Bronchial epithelial cell (primary cell): ENCODE data around the gene SHLD1. TPM values are rescaled to one million over a fixed set of nuclear protein-coding genes. Genes with fewer than 3 reads are reported as not detected.

Experiments used
- DNase-seq: peaks from one replicate; pipeline ENCODE4 v3.0.0-alpha.2; 2010; ENCODE audit warnings: low read depth
- FAIRE-seq: peaks from 2 replicates; lab custom pipeline; 2011; peaks lifted over from hg19 to GRCh38; lab: Jason Lieb, UNC
- H3K27me3 ChIP-seq: 2 replicates; pipeline ENCODE4 v1.5.1; 2011; ENCODE audit warnings: low read length; ENCODE audit not compliant: control insufficient read depth, insufficient read depth
- H3K36me3 ChIP-seq: 2 replicates; pipeline ENCODE4 v1.5.1; 2011; ENCODE audit warnings: low read length; ENCODE audit not compliant: control insufficient read depth, insufficient read depth
- H3K4me3 ChIP-seq: 2 replicates; pipeline ENCODE4 v1.5.1; 2011; ENCODE audit warnings: mild to moderate bottlenecking, low read depth, low read length, control low read depth
- total RNA-seq: library from RNA; depleted of rRNA; stranded (reverse); fragments of >200 nt; gene quantifications from 2 replicates; pipeline ENCODE4 v1.2.1, GENCODE V29; 2014
- TF ChIP-seq, protein P1 (sequence below): IDR thresholded peaks from 2 replicates; pipeline ENCODE4 v1.5.1; 2011; ENCODE audit warnings: mild to moderate bottlenecking, moderate library complexity, low read length, control low read depth, inconsistent platforms; ENCODE audit not compliant: insufficient read depth, severe bottlenecking

The SHLD1 gene
- total RNA-seq, 1 donor from 2014 or later, result 4.5 TPM

- TF ChIP-seq, protein P1, sequence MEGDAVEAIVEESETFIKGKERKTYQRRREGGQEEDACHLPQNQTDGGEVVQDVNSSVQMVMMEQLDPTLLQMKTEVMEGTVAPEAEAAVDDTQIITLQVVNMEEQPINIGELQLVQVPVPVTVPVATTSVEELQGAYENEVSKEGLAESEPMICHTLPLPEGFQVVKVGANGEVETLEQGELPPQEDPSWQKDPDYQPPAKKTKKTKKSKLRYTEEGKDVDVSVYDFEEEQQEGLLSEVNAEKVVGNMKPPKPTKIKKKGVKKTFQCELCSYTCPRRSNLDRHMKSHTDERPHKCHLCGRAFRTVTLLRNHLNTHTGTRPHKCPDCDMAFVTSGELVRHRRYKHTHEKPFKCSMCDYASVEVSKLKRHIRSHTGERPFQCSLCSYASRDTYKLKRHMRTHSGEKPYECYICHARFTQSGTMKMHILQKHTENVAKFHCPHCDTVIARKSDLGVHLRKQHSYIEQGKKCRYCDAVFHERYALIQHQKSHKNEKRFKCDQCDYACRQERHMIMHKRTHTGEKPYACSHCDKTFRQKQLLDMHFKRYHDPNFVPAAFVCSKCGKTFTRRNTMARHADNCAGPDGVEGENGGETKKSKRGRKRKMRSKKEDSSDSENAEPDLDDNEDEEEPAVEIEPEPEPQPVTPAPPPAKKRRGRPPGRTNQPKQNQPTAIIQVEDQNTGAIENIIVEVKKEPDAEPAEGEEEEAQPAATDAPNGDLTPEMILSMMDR, result no peak
- no peaks in the 10 kb centered on the region for H3K27me3 ChIP-seq
- FAIRE-seq (no peak), DNase-seq (peak; percentile 88)
- no peaks in the 10 kb centered on the region for H3K36me3 ChIP-seq
- H3K4me3 ChIP-seq, result no peak overlapping the region
Observed at GRCh38 chr20:5785146-5785545, 34.9 kb downstream of the SHLD1 start.

- DNase-seq, result peak; percentile 3
- Histone ChIP-seq H3K27me3 (no peaks in the 10 kb centered on the region), H3K4me3 (no peak overlapping the region), H3K36me3 (no peaks in the 10 kb centered on the region)
- TF ChIP-seq, protein P1, result no peak
- no peak for FAIRE-seq
Observed at GRCh38 chr20:5786930-5787795, 37.0 kb downstream of the SHLD1 start.

DNA sequence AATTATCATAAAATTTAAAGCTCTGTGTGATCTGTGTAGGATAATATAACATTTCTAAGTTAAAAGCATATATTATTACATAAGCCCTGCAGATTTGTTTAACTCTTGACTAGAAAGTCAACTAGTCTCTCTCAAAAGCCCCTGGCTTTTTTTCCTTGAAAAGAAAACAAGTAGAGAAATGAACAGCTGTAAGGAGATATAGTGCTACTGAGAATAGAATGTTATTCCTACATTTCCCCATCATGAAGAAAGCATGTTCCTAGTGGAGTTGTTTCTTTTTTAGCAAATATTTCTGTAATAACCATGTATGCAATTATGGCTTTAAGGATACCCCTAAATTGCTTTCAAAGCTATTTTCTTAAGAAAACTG lies 37.6 kb downstream of the SHLD1 start:
- H3K27me3 ChIP-seq, result no peaks in the 10 kb centered on the region
- no peak overlapping the region for H3K4me3 ChIP-seq
- no peaks in the 10 kb centered on the region for H3K36me3 ChIP-seq
- no peak for FAIRE-seq
- DNase-seq, result no peak
- TF ChIP-seq, protein P1, result no peak

GRCh38 chr20:5788385-5788895 lies 38.2 kb downstream of the SHLD1 start:
- Histone ChIP-seq H3K4me3 (no peak overlapping the region), H3K36me3 (no peaks in the 10 kb centered on the region), H3K27me3 (no peaks in the 10 kb centered on the region)
- TF ChIP-seq, protein P1, result peak; percentile 73
- DNase-seq, result peak; percentile 82
- no peak for FAIRE-seq

- no peaks in the 10 kb centered on the region for H3K27me3 ChIP-seq
- FAIRE-seq, result no peak
- TF ChIP-seq, protein P1, result no peak
- no peaks in the 10 kb centered on the region for H3K36me3 ChIP-seq
- DNase-seq, result no peak
- no peak overlapping the region for H3K4me3 ChIP-seq
Observed at GRCh38 chr20:5789827-5790226, 39.6 kb downstream of the SHLD1 start.
